Mammary epithelial cell (primary cell): ENCODE measurements around the gene NUP93.

Source experiments
- EZH2 ChIP-seq: IDR thresholded peaks from 2 replicates; pipeline ENCODE4 v1.6.1; 2012; ENCODE audit warnings: low read length, inconsistent platforms, borderline replicate concordance
- TF ChIP-seq, protein P1 (sequence below), 2 donors: IDR thresholded peaks in 1 of 2; conservative IDR thresholded peaks in 1 of 2; 2 replicates each; pipeline ENCODE4 v1.5.1; 2011 to 2012; ENCODE audit warnings: inconsistent platforms in 2 of 2, low read length in 2 of 2, mild to moderate bottlenecking in 2 of 2, control low read depth in 1 of 2, low read depth in 1 of 2; ENCODE audit not compliant: insufficient read depth in 1 of 2; ENCODE audit errors: extremely low read depth in 1 of 2

DNA sequence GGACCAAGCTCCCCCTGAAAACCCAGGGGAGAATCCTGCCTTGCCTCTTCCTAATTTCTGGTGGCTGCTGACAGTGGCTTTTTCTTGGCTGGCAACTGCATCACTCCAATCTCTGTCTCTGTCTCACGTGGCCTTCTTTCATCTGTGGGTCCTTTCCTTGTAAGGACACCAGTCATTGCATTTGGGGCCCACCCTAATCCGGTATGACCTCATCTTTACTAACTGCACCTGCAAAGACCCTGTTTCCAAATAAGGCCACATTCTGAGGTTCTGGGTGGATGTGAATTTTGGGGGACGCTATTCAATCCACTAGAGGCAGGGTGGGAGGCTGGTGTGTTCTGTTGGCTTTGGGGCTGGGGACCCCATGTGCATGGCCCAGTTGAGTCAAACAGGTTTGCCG is 146.1 kb downstream of the NUP93 start:
- TF ChIP-seq, protein P1, sequence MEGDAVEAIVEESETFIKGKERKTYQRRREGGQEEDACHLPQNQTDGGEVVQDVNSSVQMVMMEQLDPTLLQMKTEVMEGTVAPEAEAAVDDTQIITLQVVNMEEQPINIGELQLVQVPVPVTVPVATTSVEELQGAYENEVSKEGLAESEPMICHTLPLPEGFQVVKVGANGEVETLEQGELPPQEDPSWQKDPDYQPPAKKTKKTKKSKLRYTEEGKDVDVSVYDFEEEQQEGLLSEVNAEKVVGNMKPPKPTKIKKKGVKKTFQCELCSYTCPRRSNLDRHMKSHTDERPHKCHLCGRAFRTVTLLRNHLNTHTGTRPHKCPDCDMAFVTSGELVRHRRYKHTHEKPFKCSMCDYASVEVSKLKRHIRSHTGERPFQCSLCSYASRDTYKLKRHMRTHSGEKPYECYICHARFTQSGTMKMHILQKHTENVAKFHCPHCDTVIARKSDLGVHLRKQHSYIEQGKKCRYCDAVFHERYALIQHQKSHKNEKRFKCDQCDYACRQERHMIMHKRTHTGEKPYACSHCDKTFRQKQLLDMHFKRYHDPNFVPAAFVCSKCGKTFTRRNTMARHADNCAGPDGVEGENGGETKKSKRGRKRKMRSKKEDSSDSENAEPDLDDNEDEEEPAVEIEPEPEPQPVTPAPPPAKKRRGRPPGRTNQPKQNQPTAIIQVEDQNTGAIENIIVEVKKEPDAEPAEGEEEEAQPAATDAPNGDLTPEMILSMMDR (conservative IDR thresholded peaks at IDR 0.05 in 1 of 2, IDR thresholded peaks at IDR 0.05 in 1 of 2; ENCODE audit: extremely low read depth in 1 of 2, insufficient read depth in 1 of 2, low read depth in 1 of 2, low read length in 2 of 2), result no peak
- no peak for TF ChIP-seq EZH2
